Stimulated activated CD4-positive, alpha-beta T cell treated with anti-CD3 and anti-CD28 coated beads, Interleukin-15, amount 100 ng/mL, for 24 hours (primary cell): ENCODE results near the gene ITIH5.

Experiments
- DNase-seq: peaks from one replicate; pipeline ENCODE4 v3.0.0-alpha.2; 2020

Gene ITIH5

DNA sequence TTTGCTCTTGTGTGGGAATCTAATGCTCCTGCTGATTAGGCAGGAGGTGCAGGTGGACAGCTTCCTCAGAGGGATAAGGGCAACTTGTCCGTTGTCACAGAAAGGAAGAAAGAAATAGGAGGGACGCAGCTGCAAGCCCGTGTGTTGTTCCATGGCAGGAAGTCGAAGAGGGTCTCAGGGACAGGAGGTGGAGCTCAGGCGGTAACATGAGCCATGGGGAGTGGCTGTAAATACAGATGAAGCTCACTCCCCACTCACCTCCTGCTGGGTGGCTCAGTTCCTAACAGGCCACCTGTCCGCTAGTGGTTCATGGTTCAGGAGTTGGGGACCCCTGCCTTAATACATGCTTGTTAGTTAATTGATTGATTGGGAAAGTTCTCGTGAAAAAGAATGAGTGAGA lies 154.3 kb downstream of the ITIH5 start:
- DNase-seq = no peak

DNA sequence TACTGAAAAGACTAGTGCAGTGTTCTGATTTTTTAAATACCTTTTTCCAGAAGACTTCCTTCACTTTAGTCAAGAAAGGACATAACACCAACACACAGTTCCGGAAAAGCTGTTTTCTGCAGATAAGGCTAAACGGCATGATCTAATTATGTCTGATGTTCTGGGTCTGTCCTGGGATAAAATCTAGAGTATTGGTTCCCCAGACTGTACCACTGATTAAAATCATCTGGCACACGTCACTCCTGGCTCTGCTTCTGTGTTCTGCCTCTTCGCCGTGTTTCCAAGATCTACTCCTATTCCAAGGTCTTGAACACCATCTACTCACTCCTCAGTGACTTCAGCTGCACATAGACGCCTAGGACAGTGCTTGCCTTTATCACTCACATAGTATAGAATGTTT lies 155.2 kb downstream of the ITIH5 start:
- DNase-seq = no peak
